Activated T-cell treated with anti-CD3 and anti-CD28 coated beads for 24 hours (primary cell): ENCODE results near the gene DUSP10.

Experiments
- DNase-seq: peaks from one replicate; pipeline ENCODE4 v3.0.0-alpha.2; 2020; ENCODE audit warnings: low read depth

The DUSP10 gene

GRCh38 chr1:221741703-221742554, at the start of gene DUSP10:
DUSP10 (minus strand) TSS chr1:221742089; CDS start chr1:221739744, 2,345 bp downstream.
- peak; percentile 98 for DNase-seq

DNA sequence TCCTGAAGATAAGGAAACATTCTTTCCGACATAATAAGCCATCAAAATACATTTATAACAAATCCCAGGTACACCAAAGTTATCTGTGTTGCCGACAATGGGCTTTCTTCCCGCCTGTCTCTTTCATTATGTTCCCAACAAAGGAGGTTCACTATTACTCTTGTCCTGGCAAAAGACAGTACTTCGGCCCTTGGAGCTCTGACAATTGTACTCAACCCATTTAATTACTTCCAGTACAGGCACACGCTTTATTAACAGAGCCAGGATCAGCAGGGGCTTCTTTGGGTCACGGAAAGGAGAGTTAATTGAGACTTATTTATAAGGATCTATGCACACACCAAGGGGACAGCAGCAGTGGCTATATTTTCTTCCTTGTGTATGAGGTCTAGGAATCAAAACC, 46.6 kb upstream of the DUSP10 start:
- DNase-seq = no peak

- no peak for DNase-seq
These were observed 44.8 kb upstream of the DUSP10 start for GRCh38 chr1:221786647-221787046.

GRCh38 chr1:221783936-221784335, 42.0 kb upstream of the DUSP10 start:
- DNase-seq = no peak

DNA sequence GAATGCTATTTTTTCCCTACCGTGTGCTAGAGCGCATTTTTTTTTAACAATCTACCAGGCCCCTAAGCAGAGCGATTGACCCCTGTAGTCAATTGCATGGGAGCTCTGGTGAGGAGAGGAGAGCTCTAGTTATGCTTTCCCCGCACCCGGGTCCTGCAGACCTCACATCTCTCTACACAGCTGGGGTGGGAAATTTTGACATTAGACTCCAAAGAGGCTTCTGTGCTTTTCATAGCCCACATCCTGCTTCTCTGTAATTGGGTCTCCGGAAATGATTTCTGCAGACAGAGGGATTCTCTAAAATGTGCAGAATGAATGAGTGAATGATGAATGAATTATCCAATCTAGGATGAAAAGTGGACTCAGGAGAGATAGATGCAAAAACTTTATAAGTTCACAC, 41.5 kb upstream of the DUSP10 start:
- DNase-seq = no peak

DNA sequence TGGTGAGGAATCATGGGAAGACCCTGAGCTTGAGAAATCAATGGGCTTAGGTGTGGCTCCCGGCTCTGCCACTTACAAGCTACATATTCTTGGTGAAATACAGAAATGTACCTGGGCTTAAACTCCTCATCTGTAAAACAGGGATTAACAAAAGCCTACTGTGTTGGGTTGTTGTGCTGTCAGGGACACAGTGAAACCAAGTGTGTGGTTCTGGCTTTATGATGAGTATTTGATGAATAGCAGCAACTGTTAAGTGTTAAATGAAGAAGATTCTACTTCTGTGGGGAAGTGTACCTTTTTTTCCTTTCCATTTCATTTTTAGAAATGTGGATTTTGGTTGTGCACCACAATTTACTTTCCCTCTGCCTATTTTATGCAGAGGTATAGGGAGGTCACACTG, 41.1 kb upstream of the DUSP10 start:
- no peak for DNase-seq

DNA sequence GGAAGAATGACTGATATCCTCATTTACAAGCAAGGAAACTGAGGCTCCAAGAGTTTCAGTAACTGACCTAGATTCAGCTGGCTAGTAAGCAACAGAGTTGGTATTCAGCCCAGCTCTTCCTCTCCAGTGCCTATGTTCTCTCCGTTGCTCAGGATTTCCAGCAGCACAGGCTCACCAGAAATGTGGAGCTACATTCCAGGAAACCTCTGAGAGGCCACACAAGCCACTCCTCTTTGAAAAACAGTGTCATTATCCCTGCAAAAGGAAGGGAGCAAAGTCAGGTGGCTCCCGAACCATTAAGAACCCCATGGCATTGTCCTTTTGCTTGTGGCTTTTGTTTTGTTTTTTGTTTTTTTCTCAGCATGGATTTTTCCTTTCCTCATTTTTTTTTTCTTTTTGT, 40.6 kb upstream of the DUSP10 start:
- no peak for DNase-seq

DNA sequence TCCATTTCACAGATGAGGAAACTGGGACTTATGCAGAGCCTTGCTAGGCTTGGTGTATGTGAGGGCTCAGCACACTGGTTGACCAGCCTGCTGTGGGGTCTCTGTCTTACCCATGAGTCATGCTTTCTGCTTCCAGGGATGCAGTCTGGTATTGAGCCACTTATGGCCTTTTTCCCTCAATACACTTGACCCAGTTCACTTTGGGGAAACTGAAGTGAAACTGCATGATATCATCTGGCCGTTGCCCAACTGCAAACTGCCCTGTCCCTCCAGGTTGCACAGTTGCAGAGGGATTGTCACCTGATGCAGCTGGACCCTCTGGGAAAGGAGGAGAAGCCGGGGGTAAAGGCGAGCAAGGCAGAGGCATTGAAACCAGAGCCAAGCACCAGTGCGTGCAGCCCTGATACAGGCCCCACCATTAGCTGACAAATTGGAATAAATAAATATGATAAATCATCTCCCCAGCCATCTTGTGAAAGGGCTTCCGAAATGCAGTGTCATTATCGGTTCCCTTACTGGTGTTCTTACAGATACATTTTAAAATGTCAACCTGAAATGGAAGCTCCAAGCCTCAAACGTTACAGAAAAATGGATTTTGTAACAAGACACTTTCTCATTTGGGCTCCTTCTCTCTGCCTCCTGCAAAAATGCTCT, 39.3 kb upstream of the DUSP10 start:
- DNase-seq = no peak

DNA sequence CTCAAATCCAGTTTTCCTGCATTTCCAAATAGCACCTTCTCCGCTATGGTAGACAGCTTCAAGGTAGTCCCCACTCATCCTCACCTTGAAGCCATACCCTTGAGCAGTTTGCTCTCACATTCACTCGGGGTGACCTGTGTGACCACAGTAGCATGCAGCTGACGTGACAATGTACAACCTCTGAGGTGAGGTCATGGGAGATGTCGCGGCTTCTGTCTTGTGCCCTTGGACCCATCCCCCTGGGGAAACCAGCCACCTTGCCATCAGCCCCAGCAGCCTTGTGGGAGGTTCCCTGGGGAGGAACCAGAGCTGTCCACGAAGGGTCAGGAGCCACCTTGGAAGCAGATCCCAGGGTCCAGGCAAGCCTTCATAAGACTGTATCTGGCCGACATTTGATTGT, 38.3 kb upstream of the DUSP10 start:
- no peak for DNase-seq

DNA sequence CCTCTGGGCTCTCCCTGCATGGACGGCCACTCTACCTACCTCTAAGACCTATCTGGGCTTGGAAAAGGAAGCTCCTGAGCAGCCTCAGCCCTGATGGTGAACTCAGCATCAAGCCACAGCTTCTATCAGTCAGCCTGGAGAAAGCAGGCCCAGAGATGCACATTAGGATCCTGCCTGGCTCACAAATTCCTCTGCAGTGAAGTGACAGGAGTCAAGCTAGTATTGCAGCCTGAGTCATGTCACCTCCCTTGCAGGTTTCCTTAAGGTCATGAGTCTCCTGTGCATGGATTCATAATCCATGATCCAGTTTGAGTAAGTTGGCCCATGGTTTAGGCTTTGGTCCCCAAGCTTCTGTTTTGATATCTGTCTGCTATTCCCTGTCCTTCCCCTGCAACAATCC, 37.9 kb upstream of the DUSP10 start:
- no peak for DNase-seq

- DNase-seq = no peak
These were observed 36.8 kb upstream of the DUSP10 start for GRCh38 chr1:221778535-221779142.

- no peak for DNase-seq
These were observed 36.2 kb upstream of the DUSP10 start for GRCh38 chr1:221778125-221778524.

- peak; percentile 45 for DNase-seq
These were observed 35.7 kb upstream of the DUSP10 start for GRCh38 chr1:221777431-221778072.

- DNase-seq = no peak
These were observed 34.8 kb upstream of the DUSP10 start for GRCh38 chr1:221776495-221777301.

- no peak for DNase-seq
These were observed 33.3 kb upstream of the DUSP10 start for GRCh38 chr1:221775206-221775605.

DNA sequence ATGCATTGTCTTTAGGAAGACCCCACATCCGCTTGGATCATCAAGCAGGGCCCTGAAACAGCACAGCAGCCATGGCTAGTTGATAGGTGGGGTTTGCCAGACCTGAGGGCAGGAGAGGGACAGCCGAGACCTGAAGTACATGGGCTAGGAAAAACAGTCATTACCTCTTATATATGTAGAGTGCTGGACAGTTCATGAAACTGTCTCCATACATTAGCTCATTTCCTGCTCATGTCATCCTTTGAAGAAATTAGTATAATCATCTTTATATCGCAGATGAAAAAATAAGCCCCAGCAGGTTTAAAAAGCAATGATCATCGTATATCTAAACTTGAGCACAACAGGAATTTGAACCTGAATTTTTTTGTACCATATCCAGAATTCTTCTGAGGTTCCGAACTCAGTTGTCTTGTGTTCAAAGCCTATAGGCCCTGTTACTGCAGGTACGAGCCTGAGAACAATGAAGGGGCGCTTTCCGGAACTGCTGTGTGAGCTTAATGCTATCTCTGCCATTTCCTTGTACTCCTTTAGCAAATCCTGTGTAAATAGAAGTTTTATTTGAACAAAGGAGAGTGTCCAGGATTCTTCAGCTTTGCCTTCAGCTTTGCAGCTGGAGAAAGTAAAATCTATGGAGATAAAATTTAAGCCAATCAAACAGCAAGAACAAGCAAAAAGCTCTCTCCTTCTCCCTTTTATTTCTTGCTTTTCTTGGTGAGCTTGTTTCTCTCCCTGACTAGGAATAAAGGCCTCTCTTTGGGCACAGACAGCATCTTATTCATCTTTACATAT, 32.4 kb upstream of the DUSP10 start:
- DNase-seq = no peak

DNA sequence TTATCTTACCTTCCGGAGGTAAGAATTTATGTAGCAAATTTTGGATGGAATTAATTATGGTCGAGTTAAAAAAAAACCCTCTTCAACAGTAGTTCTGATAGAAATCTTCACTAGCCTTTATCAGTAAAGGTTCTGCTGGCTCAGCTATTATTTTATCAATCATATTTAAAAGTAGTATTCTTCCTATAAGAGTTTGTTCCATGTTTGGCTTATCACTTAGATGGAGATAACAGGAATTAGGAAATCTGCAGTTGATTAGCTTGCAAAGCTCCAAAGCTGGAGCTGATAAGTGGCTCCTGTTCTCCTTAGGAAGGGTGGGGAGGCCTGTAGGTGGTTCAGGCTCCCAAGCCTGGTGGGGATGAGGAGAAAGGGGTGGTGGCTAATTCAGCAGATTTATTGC, 31.5 kb upstream of the DUSP10 start:
- DNase-seq = no peak

GRCh38 chr1:221772117-221772516, 30.2 kb upstream of the DUSP10 start:
- no peak for DNase-seq

DNA sequence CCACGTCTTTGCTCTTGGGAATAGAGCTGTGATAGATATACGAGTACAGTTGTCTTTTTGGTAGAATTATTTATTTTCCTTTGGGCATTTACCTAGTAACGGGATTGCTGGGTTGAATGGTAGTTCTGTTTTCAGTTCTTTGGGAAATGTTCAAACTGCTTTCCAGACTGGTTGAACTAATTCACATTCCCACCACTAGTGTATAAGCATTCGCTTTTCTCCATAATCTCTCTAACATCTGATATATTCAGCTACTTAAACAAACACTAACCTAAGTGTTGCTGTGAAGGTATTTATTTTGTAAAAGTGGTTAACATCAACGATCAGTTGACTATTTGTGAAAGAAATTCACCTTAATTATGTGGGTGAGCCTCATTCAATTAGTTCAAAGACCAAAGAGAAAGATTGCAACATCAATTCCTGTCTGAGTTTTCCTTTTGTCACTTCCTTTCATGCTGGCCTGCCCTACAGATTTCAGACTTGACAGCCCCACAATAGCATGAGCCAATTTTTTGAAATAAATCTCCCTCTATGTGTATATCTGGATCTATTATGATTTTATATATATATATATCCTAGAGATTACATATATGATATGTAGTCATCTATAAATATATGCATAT, 26.7 kb upstream of the DUSP10 start:
- DNase-seq = no peak

- no peak for DNase-seq
These were observed 24.3 kb upstream of the DUSP10 start for GRCh38 chr1:221766210-221766609.

GRCh38 chr1:221765527-221765926, 23.6 kb upstream of the DUSP10 start:
- no peak for DNase-seq
